Coronary artery (tissue), 2 donors: ENCODE results near the gene BAD.
"Not testable (repeated sequence)": the region's sequence is repeated elsewhere in the genome, so short reads cannot be mapped to it uniquely, and the experiment has no call there.

ENCODE experiments used
- DNase-seq: peaks from one replicate; pipeline ENCODE4 v3.0.0-alpha.2; 2017; ENCODE audit warnings: low spot score
- H3K27ac ChIP-seq, 2 donors: fragments of 200-600 bp; sonication (generic); one replicate each; pipeline ENCODE4 v1.5.1; 2016 to 2019
- H3K4me3 ChIP-seq: fragments of 200-600 bp; sonication (generic); 2 replicates; pipeline ENCODE4 v1.5.1; 2016; ENCODE audit warnings: mild to moderate bottlenecking, moderate library complexity
- CTCF ChIP-seq: fragments of 200-600 bp; sonication (generic); IDR thresholded peaks from one replicate; pipeline ENCODE4 v1.5.1; 2019; ENCODE audit warnings: antibody characterized with exemption

The BAD gene

GRCh38 chr11:64324692-64325469 lies 40.4 kb upstream of the BAD start:
- no peak overlapping the region for H3K27ac ChIP-seq
- TF ChIP-seq CTCF, result no peak

GRCh38 chr11:64323984-64324383 lies 39.5 kb upstream of the BAD start:
- not testable (repeated sequence) for H3K27ac ChIP-seq, H3K4me3 ChIP-seq, DNase-seq

More at GRCh38 chr11:64324692-64325469, 40.4 kb upstream of the BAD start:
- no peak for DNase-seq
- H3K4me3 ChIP-seq, result no peak overlapping the region

GRCh38 chr11:64323373-64323772 lies 38.9 kb upstream of the BAD start:
- Histone ChIP-seq H3K4me3 (no peak overlapping the region), H3K27ac (no peak overlapping the region)
- DNase-seq, result no peak

GRCh38 chr11:64322925-64323260 lies 38.4 kb upstream of the BAD start:
- DNase-seq, result no peak
- no peak overlapping the region for H3K4me3 ChIP-seq
- no peak overlapping the region for H3K27ac ChIP-seq
- TF ChIP-seq CTCF, result no peak

More at GRCh38 chr11:64323373-64323772, 38.9 kb upstream of the BAD start:
- TF ChIP-seq CTCF, result no peak

DNA sequence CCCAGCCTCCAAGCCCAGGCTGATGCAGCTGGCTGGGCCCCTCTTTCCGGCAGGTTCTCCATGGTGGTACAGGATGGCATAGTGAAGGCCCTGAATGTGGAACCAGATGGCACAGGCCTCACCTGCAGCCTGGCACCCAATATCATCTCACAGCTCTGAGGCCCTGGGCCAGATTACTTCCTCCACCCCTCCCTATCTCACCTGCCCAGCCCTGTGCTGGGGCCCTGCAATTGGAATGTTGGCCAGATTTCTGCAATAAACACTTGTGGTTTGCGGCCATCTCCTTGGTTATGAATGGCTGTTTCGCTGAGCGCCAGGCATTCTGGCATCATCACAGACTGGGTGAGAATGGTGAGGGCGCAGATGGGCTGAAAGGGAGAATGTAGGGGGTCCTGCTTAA lies 37.1 kb upstream of the BAD start:
- H3K27ac ChIP-seq, result no peak overlapping the region
- DNase-seq, result no peak
- no peak overlapping the region for H3K4me3 ChIP-seq
- TF ChIP-seq CTCF, result no peak

DNA sequence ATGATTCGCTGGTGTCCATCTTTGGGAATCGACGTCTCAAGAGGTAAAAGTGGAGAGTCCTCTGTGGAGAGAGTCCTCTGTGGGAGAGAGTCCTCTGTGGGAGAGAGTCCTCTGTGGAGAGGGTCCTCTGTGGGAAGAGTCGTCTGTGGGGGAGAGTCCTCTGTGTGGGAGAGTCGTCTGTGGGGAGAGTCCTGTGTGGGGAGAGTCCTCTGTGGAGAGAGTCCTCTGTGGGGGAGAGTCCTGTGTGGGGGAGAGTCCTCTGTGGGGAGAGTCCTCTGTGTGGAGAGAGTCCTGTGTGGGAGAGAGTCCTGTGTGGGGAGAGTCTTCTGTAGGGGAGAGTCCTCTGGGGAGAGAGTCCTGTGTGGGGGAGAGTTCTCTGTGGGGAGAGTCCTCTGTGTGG lies 36.6 kb upstream of the BAD start:
- Histone ChIP-seq H3K27ac (no peak overlapping the region), H3K4me3 (no peak overlapping the region)
- no peak for DNase-seq
- TF ChIP-seq CTCF, result no peak

DNA sequence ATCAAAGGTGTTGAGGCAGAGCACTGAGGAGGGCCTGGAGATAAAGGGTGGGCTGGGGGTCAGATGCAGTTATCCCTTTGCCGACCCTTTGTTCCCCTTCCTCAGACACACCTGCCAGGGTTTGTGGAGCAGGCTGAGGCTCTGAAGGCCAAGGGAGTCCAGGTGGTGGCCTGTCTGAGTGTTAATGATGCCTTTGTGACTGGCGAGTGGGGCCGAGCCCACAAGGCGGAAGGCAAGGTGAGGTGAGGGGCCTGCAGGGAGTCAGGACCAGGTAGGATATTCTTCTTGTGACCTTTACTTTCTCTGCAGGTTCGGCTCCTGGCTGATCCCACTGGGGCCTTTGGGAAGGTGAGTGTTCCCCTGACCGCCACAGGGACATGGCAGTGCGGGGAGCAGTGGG lies 36.1 kb upstream of the BAD start:
- TF ChIP-seq CTCF, result no peak
- no peak overlapping the region for H3K27ac ChIP-seq
- no peak overlapping the region for H3K4me3 ChIP-seq
- no peak for DNase-seq
